Stimulated activated CD8-positive, alpha-beta memory T cell treated with anti-CD3 and anti-CD28 coated beads, Interleukin-2, amount 100 ng/mL, for 48 hours (primary cell): ENCODE measurements around the gene KIF5B.

ENCODE experiments used
- DNase-seq, 2 donors: peaks; one replicate each; pipeline ENCODE4 v3.0.0-alpha.2; 2020; ENCODE audit warnings: low read depth in 2 of 2

Gene KIF5B

GRCh38 chr10:31961277-31962074 is 94.7 kb downstream of the KIF5B start:
- DNase-seq: no peak

GRCh38 chr10:31959461-31960173 is 96.6 kb downstream of the KIF5B start:
- DNase-seq: no peak
